CD8-positive, alpha-beta memory T cell (primary cell): ENCODE data around the gene BRD3OS. TPM values are rescaled to one million over a fixed set of nuclear protein-coding genes. Genes with fewer than 3 reads are reported as not detected.

Experiments
- CTCF ChIA-PET: fragments of 350-600 bp; sonication (Branson Sonifier 250); formaldehyde crosslinking; loops from one replicate; lab custom pipeline; 2021; ENCODE audit warnings: antibody characterized with exemption; lab: Charles Lee
- POLR2A ChIA-PET: fragments of 350-600 bp; sonication (Branson Sonifier 250); formaldehyde crosslinking; loops from one replicate; lab custom pipeline; 2021; ENCODE audit warnings: antibody characterized with exemption; lab: Charles Lee
- DNase-seq, 5 donors: peaks; one replicate each; pipeline versions ENCODE4 v3.0.0 to v3.0.0-alpha.2; 2020 to 2022; ENCODE audit warnings: mixed read lengths in 1 of 5
- H3K27ac ChIP-seq: one replicate; pipeline ENCODE4 v1.7.0; 2013; ENCODE audit warnings: low read depth, mild to moderate bottlenecking, low read length, moderate library complexity
- H3K27me3 ChIP-seq: 2 replicates; pipeline ENCODE4 v1.7.0; 2013; ENCODE audit warnings: low read length, mild to moderate bottlenecking; ENCODE audit not compliant: insufficient read depth, poor library complexity, severe bottlenecking
- H3K36me3 ChIP-seq: 2 replicates; pipeline ENCODE4 v1.7.0; 2013; ENCODE audit warnings: mild to moderate bottlenecking, low read length, moderate library complexity; ENCODE audit not compliant: insufficient read depth
- H3K4me1 ChIP-seq: 2 replicates; pipeline ENCODE4 v1.7.0; 2013; ENCODE audit warnings: mild to moderate bottlenecking, low read length, moderate library complexity; ENCODE audit not compliant: insufficient read depth
- H3K4me3 ChIP-seq: 2 replicates; pipeline ENCODE4 v1.7.0; 2013; ENCODE audit warnings: mild to moderate bottlenecking, low read length
- H3K9me3 ChIP-seq: 2 replicates; pipeline ENCODE4 v1.7.0; 2013; ENCODE audit warnings: mild to moderate bottlenecking, low read length
- H3K27ac Mint-ChIP-seq, 8 donors: one replicate each; pipeline ENCODE4 v1.8.0; 2020 to 2021; ENCODE audit warnings: mixed read lengths in 8 of 8, mild to moderate bottlenecking in 6 of 8, inconsistent platforms in 3 of 8, moderate library complexity in 3 of 8
- H3K27me3 Mint-ChIP-seq, 2 donors: one replicate each; pipeline ENCODE4 v1.8.0; 2020 to 2021; ENCODE audit warnings: mixed read lengths in 2 of 2, mild to moderate bottlenecking in 1 of 2, moderate library complexity in 1 of 2
- H3K36me3 Mint-ChIP-seq, 3 donors: one replicate each; pipeline ENCODE4 v1.8.0; 2020 to 2021; ENCODE audit warnings: mixed read lengths in 3 of 3, inconsistent platforms in 1 of 3, mild to moderate bottlenecking in 1 of 3
- H3K4me1 Mint-ChIP-seq, 3 donors: one replicate each; pipeline ENCODE4 v1.8.0; 2020 to 2021; ENCODE audit warnings: mixed read lengths in 3 of 3, inconsistent platforms in 1 of 3, mild to moderate bottlenecking in 1 of 3
- H3K4me3 Mint-ChIP-seq, 7 donors: one replicate each; pipeline ENCODE4 v1.8.0; 2020 to 2021; ENCODE audit warnings: mixed read lengths in 7 of 7, mild to moderate bottlenecking in 6 of 7, moderate library complexity in 4 of 7, inconsistent platforms in 2 of 7
- H3K9me3 Mint-ChIP-seq, 5 donors: one replicate each; pipeline ENCODE4 v1.8.0; 2020 to 2022; ENCODE audit warnings: mixed read lengths in 5 of 5, mild to moderate bottlenecking in 3 of 5, moderate library complexity in 2 of 5, inconsistent platforms in 1 of 5
- polyA plus RNA-seq: library from polyadenylated mRNA; unstranded; fragments of 300-500 nt; fragmentation: Illumina TruSeq; gene quantifications from one replicate; pipeline ENCODE4 v1.2.3, GENCODE V29; 2021
- total RNA-seq, 2 experiments: library from RNA; stranded (reverse); gene quantifications; one replicate each; pipeline ENCODE4 v1.2.3, GENCODE V29; 2021

BRD3OS gene
- total and polyA plus RNA-seq, 3 experiments from 2014 or later: 15.4 to 26.2 (median 15.4) TPM

DNA sequence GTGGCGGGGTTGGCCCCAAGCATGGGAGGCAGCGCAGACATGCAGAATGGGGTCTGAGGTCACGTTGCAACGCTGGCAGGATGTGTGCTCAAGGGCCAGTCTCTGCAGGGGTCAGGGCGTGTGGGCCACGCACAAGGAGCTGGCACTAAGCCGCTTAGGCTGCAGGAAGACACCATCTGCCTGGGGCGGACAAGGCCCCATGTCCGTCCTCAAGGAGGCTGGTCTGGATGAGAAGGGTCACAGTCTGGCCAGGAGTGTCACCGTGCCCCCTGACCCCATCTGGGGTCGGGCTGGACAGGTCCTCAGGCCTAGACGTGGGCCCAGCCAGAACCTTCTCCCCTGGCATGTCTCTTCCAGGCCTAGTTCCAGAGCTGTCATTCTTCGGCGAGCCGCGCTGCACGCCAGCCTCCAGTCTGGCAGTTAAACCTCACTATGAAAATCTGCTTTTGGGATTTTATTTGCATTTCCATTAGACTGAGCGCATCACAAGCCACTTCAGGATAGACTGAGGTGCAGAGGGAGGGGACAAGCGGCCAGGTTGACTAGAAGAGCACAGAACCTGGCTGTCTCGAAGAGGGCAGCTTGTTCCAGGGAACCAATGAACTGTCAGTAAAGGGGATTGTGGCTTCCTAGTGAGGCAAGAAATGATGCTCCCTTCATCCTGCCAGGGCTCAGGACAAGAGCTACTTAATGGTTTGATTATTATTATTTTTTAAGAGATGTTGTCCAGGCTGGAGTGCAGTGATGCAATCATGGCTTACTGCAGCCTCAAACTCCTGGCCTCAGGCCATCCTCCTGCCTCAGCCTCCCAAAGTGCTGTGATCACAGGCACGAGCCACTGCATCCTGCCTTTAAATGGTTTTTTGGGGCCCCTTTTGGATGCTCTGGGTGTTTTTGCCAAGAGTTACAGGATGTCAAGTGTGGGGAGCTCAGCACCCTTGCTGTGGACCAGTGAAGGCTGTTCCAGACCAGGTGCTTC, 4.3 kb downstream of the BRD3OS start:
- H3K36me3 Mint-ChIP-seq: peaks cover 4 to 45% (median 6%) of the 10 kb centered on the region in 3 donors
- peaks cover 3 to 22% (median 11%) of the 10 kb centered on the region in 3 donors for H3K4me1 Mint-ChIP-seq
- H3K4me3 Mint-ChIP-seq: peak overlapping the region in 1 of 7 donors; percentile 30
- no peaks in the 10 kb centered on the region for H3K27me3 ChIP-seq
- H3K9me3 Mint-ChIP-seq: no peaks in the 10 kb centered on the region
- CTCF ChIA-PET: no interaction called here
- POLR2A ChIA-PET: interaction anchor here (0.8 kb wide), 1 partner anchor 247 kb away, joined by 7 read pairs; no protein-coding TSS in a partner anchor
- no peak for DNase-seq
- H3K27ac Mint-ChIP-seq: no peak overlapping the region
- H3K36me3 ChIP-seq: peaks cover 6% of the 10 kb centered on the region
- no peak overlapping the region for H3K4me3 ChIP-seq
- no peak overlapping the region for H3K27ac ChIP-seq
- H3K9me3 ChIP-seq: no peaks in the 10 kb centered on the region
- H3K27me3 Mint-ChIP-seq: no peaks in the 10 kb centered on the region
- H3K4me1 ChIP-seq: peaks cover 9% of the 10 kb centered on the region

GRCh38 chr9:134030821-134031470, 5.7 kb downstream of the BRD3OS start:
- no peak overlapping the region for H3K4me3 ChIP-seq
- H3K27me3 ChIP-seq: no peaks in the 10 kb centered on the region
- no peaks in the 10 kb centered on the region for H3K9me3 Mint-ChIP-seq
- H3K9me3 ChIP-seq: no peaks in the 10 kb centered on the region
- CTCF ChIA-PET: no interaction called here
- no peaks in the 10 kb centered on the region for H3K27me3 Mint-ChIP-seq
- H3K36me3 ChIP-seq: peaks cover 6% of the 10 kb centered on the region
- no peak for DNase-seq
- POLR2A ChIA-PET: interaction anchor here (0.8 kb wide), 1 partner anchor 249 kb away, joined by 7 read pairs; no protein-coding TSS in a partner anchor
- H3K36me3 Mint-ChIP-seq: peaks cover 6 to 59% (median 6%) of the 10 kb centered on the region in 3 donors
- no peak overlapping the region for H3K4me3 Mint-ChIP-seq
- H3K27ac Mint-ChIP-seq: no peak overlapping the region
- no peak overlapping the region for H3K27ac ChIP-seq
- H3K4me1 ChIP-seq: peaks cover 7% of the 10 kb centered on the region
- H3K4me1 Mint-ChIP-seq: peaks cover 0 to 17% (median 9%) of the 10 kb centered on the region in 3 donors

DNA sequence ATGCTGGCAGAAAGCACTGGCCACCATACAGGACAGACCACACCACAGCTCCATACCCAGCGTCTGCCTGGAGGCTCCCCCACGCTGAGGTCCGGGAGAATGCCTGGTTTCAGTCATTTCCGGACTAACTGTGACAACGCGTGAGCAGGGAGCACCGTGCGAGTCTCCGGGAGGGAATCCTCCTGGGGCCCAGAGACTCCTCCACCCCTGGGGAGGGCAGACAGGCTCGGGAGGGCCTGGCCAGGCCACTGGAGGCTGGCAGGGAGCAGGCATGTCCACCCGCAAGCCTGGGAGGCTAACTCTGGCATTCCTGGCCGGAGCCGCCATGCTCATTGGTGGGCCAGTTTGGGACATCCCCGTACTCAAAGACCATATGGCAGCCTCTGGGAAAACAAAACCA, 6.5 kb downstream of the BRD3OS start:
- no peaks in the 10 kb centered on the region for H3K27me3 Mint-ChIP-seq
- no peaks in the 10 kb centered on the region for H3K27me3 ChIP-seq
- no peaks in the 10 kb centered on the region for H3K4me1 ChIP-seq
- H3K4me1 Mint-ChIP-seq: peaks cover 0 to 9% (median 4%) of the 10 kb centered on the region in 3 donors
- H3K27ac Mint-ChIP-seq: no peak overlapping the region
- no peak for DNase-seq
- peaks cover 6% of the 10 kb centered on the region for H3K36me3 ChIP-seq
- H3K36me3 Mint-ChIP-seq: peaks cover 6 to 64% (median 8%) of the 10 kb centered on the region in 3 donors
- H3K9me3 Mint-ChIP-seq: peaks cover 0 to 2% (median 0%) of the 10 kb centered on the region in 5 donors
- H3K4me3 ChIP-seq: no peak overlapping the region
- ChIA-PET POLR2A (no interaction called here), CTCF (no interaction called here)
- no peak overlapping the region for H3K27ac ChIP-seq
- no peak overlapping the region for H3K4me3 Mint-ChIP-seq
- no peaks in the 10 kb centered on the region for H3K9me3 ChIP-seq

GRCh38 chr9:134032456-134033222, 7.4 kb downstream of the BRD3OS start:
- no peak for DNase-seq
- Histone ChIP-seq H3K4me3 (no peak overlapping the region), H3K4me1 (no peaks in the 10 kb centered on the region), H3K36me3 (peaks cover 6% of the 10 kb centered on the region), H3K27me3 (no peaks in the 10 kb centered on the region), H3K27ac (no peak overlapping the region), H3K9me3 (no peaks in the 10 kb centered on the region)
- Mint-ChIP-seq H3K4me3 (no peak overlapping the region), H3K27ac (peak overlapping the region in 1 of 8 donors; percentile 58), H3K36me3 (peaks cover 6 to 65% (median 9%) of the 10 kb centered on the region in 3 donors), H3K9me3 (peaks cover 0 to 2% (median 0%) of the 10 kb centered on the region in 5 donors), H3K4me1 (peaks cover 0 to 4% (median 0%) of the 10 kb centered on the region in 3 donors), H3K27me3 (no peaks in the 10 kb centered on the region)
- POLR2A ChIA-PET: interaction anchor here (0.6 kb wide), 1 partner anchor 8 kb away, joined by 7 read pairs; the partner anchor contains the start of gene BRD3OS
- CTCF ChIA-PET: no interaction called here

DNA sequence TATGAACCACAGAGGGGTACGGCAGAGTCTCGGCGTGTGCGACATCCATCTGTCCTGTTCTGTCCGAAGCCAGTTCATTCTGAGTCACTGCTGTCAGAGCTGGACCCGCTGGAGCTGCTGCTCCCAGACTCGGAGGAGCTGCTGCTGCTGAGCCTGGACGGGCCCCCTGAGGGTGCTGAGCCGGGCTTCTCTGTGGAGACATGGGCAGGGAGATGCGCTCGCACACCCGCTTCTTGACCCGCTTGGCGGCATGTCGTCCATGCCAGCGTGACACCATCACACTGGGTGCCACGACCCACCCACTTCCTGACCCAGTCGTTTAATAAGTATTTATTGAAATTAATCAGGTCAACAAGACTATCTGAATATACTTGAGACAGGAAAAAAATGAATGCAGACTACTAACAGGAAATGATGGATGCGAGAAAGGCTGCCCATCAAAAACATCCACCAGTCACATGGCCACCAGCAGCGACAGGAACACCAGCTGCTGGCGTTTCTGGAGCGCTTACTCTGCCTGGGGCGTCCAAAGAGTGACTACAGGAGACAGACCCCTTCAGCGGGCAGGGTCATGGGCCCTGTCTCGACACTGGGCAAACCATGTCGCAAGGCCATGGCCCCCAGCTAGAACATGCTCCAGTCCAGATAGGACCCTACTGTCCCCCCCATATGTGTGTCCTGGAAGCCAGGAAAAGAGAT, 8.4 kb downstream of the BRD3OS start:
- H3K27me3 Mint-ChIP-seq: no peaks in the 10 kb centered on the region
- peak overlapping the region in 1 of 8 donors; percentile 73 for H3K27ac Mint-ChIP-seq
- Histone ChIP-seq H3K4me1 (no peaks in the 10 kb centered on the region), H3K27ac (no peak overlapping the region), H3K27me3 (no peaks in the 10 kb centered on the region), H3K36me3 (peaks cover 9% of the 10 kb centered on the region), H3K9me3 (peaks cover 3% of the 10 kb centered on the region), H3K4me3 (no peak overlapping the region)
- peaks cover 15 to 69% (median 18%) of the 10 kb centered on the region in 3 donors for H3K36me3 Mint-ChIP-seq
- no peak overlapping the region for H3K4me3 Mint-ChIP-seq
- CTCF ChIA-PET: interaction anchor here (1.3 kb wide), 1 partner anchor 8 kb away, joined by 4 read pairs; no protein-coding TSS in a partner anchor
- H3K9me3 Mint-ChIP-seq: peaks cover 0 to 7% (median 2%) of the 10 kb centered on the region in 5 donors
- H3K4me1 Mint-ChIP-seq: no peaks in the 10 kb centered on the region
- POLR2A ChIA-PET: interaction anchor here (0.6 kb wide), 1 partner anchor 9 kb away, joined by 7 read pairs; the partner anchor contains the start of gene BRD3OS
- peak in 1 of 5 donors; percentile 43 for DNase-seq

- Mint-ChIP-seq H3K36me3 (peaks cover 22 to 75% (median 23%) of the 10 kb centered on the region in 3 donors), H3K9me3 (peaks cover 2 to 13% (median 5%) of the 10 kb centered on the region in 5 donors), H3K27ac (peak overlapping the region in 1 of 8 donors; percentile 73), H3K27me3 (no peaks in the 10 kb centered on the region), H3K4me1 (peaks cover 0 to under 1% (median 0%) of the 10 kb centered on the region in 3 donors), H3K4me3 (no peak overlapping the region)
- Histone ChIP-seq H3K4me1 (no peaks in the 10 kb centered on the region), H3K27ac (no peak overlapping the region), H3K9me3 (peaks cover 4% of the 10 kb centered on the region), H3K27me3 (no peaks in the 10 kb centered on the region), H3K36me3 (peaks cover 11% of the 10 kb centered on the region), H3K4me3 (no peak overlapping the region)
- ChIA-PET POLR2A (no interaction called here), CTCF (interaction anchor here (1.3 kb wide), 1 partner anchor 9 kb away, joined by 4 read pairs; no protein-coding TSS in a partner anchor)
- no peak for DNase-seq
These were observed 9.1 kb downstream of the BRD3OS start for GRCh38 chr9:134034215-134035040.
